Keratinocyte (primary cell): ENCODE data around the gene ATF4. TPM values are rescaled to one million over a fixed set of nuclear protein-coding genes. Genes with fewer than 3 reads are reported as not detected.

Experiments used
- DNase-seq: peaks from one replicate; pipeline ENCODE4 v3.0.0-alpha.2; 2011; ENCODE audit warnings: low read depth, missing footprints, low spot score
- FAIRE-seq: peaks from 2 replicates; lab custom pipeline; 2011; peaks lifted over from hg19 to GRCh38; lab: Jason Lieb, UNC
- H2AFZ ChIP-seq: 2 replicates; pipeline ENCODE4 v1.6.0; 2012; ENCODE audit warnings: low read length, control low read depth, inconsistent platforms; ENCODE audit not compliant: control insufficient read depth
- H3K27ac ChIP-seq: 2 replicates; pipeline ENCODE4 v1.5.1; 2011; ENCODE audit warnings: low read length; ENCODE audit not compliant: control insufficient read depth, insufficient read depth
- H3K27me3 ChIP-seq: 3 replicates; pipeline ENCODE4 v1.6.0; 2011; ENCODE audit warnings: low read length; ENCODE audit not compliant: control insufficient read depth, insufficient read depth; ENCODE audit errors: extremely low read depth
- H3K36me3 ChIP-seq, 2 experiments: 2 replicates in 1 of 2; 3 replicates in 1 of 2; pipeline ENCODE4 v1.5.1; 2011; ENCODE audit warnings: low read length in 2 of 2, mild to moderate bottlenecking in 1 of 2; ENCODE audit not compliant: control insufficient read depth in 2 of 2, insufficient read depth in 2 of 2; ENCODE audit errors: extremely low read depth in 1 of 2
- H3K4me1 ChIP-seq: 3 replicates; pipeline ENCODE4 v1.5.1; 2011; ENCODE audit warnings: low read length; ENCODE audit not compliant: control insufficient read depth, insufficient read depth; ENCODE audit errors: extremely low read depth
- H3K4me2 ChIP-seq: 3 replicates; pipeline ENCODE4 v1.6.0; 2011; ENCODE audit warnings: low read depth, low read length; ENCODE audit not compliant: control insufficient read depth, insufficient read depth; ENCODE audit errors: extremely low read depth
- H3K4me3 ChIP-seq, 3 experiments: fragments of 200-600 bp in 1 of 3; sonication (generic) in 1 of 3; 2 replicates in 2 of 3; 3 replicates in 1 of 3; pipeline ENCODE4 v1.5.1; 2011 to 2016; ENCODE audit warnings: low read length in 3 of 3, mild to moderate bottlenecking in 3 of 3, control low read depth in 2 of 3, inconsistent platforms in 1 of 3, low read depth in 1 of 3, mixed read lengths in 1 of 3, mixed run types in 1 of 3, moderate library complexity in 1 of 3; ENCODE audit not compliant: control insufficient read depth in 2 of 3, insufficient read depth in 2 of 3; ENCODE audit errors: extremely low read depth in 1 of 3
- H3K79me2 ChIP-seq: 2 replicates; pipeline ENCODE4 v1.6.0; 2012; ENCODE audit warnings: low read length; ENCODE audit not compliant: control insufficient read depth, insufficient read depth
- H3K9ac ChIP-seq: 3 replicates; pipeline ENCODE4 v1.6.0; 2011; ENCODE audit warnings: low read length; ENCODE audit not compliant: control insufficient read depth, insufficient read depth; ENCODE audit errors: extremely low read depth
- H3K9me1 ChIP-seq: 3 replicates; pipeline ENCODE4 v1.6.0; 2011; ENCODE audit warnings: low read length; ENCODE audit not compliant: control insufficient read depth, insufficient read depth; ENCODE audit errors: extremely low read depth
- H3K9me3 ChIP-seq: 2 replicates; pipeline ENCODE4 v1.5.1; 2012; ENCODE audit warnings: low read depth, low read length; ENCODE audit not compliant: control insufficient read depth
- H4K20me1 ChIP-seq: 3 replicates; pipeline ENCODE4 v1.6.0; 2011; ENCODE audit warnings: low read length; ENCODE audit not compliant: control insufficient read depth, insufficient read depth; ENCODE audit errors: extremely low read depth
- CTCF ChIP-seq, 3 experiments: IDR thresholded peaks in 1 of 3; conservative IDR thresholded peaks in 1 of 3; optimal IDR thresholded peaks in 1 of 3; 2 replicates in 2 of 3; 3 replicates in 1 of 3; pipeline versions ENCODE3 to v1.5.1; 2011; ENCODE audit warnings: low read length in 3 of 3, mild to moderate bottlenecking in 3 of 3, moderate library complexity in 2 of 3, control low read depth in 1 of 3, inconsistent platforms in 1 of 3; ENCODE audit not compliant: insufficient read depth in 2 of 3; ENCODE audit errors: extremely low read depth in 1 of 3
- EZH2 ChIP-seq: IDR thresholded peaks from one replicate; pipeline ENCODE4 v1.6.1; 2012; ENCODE audit warnings: inconsistent platforms, mild to moderate bottlenecking, low read length, moderate library complexity
- dilution Hi-C: fragments of 300-500 bp; cut with MboI; formaldehyde crosslinking; loops from one replicate; pipeline ENCODE4 v1.7.0; 2020; ENCODE audit warnings: low sequenced_read_pairs; ENCODE audit not compliant: extremely low pct_ligation_motif_present
- polyA plus RNA-seq, 5 experiments: library from polyadenylated mRNA; depleted of rRNA in 3 of 5; stranded (reverse) in 3 of 5; stranded (forward) in 1 of 5; unstranded in 1 of 5; fragments of >200 nt; gene quantifications; 1 replicate in 1 of 5; 2 replicates in 3 of 5; 3 replicates in 1 of 5; pipeline versions ENCODE4 v1.2.1 to v1.2.3, GENCODE V29; 2011 to 2012; ENCODE audit warnings: missing spikeins in 2 of 5, low read depth in 1 of 5, low replicate concordance in 1 of 5

Gene ATF4
- polyA plus RNA-seq, 1 donor (not counting 4 experiments of a cell fraction or from before 2014, with no cell fraction given), result 629 TPM

DNA sequence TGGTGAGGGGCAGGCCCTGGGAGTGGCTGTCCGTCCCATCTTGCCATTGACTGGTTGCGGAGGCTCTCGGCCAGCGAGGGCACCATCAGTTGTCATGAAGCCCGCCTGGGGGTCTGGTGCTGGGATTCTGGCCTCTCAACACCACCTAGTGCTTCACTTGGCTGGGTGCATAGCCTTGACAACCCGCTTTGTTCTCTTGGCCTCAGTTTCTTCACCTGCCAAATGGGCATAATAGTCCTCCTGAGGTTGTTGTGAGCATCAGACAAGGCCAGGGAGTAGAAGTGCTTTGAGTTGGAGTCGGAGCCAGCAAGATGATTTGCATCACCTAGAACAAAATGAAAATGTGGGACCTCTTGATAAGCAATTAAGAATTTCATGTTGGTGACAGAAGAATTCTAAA, 48.7 kb downstream of the ATF4 start:
- dilution Hi-C loops, result no loop called here
- Histone ChIP-seq H4K20me1 (no peaks in the 10 kb centered on the region), H3K79me2 (no peaks in the 10 kb centered on the region), H3K4me1 (peaks cover 14% of the 10 kb centered on the region), H3K27me3 (peaks cover 7% of the 10 kb centered on the region), H3K4me3 (no peak overlapping the region), H3K9me1 (no peaks in the 10 kb centered on the region), H2AFZ (no peak overlapping the region), H3K4me2 (no peak overlapping the region), H3K9ac (no peak overlapping the region), H3K36me3 (no peaks in the 10 kb centered on the region), H3K27ac (no peak overlapping the region), H3K9me3 (peaks cover 3% of the 10 kb centered on the region)
- TF ChIP-seq EZH2, result no peak
- no peak for TF ChIP-seq CTCF (optimal IDR thresholded peaks at IDR 0.05 in 1 of 3, IDR thresholded peaks at IDR 0.05 in 1 of 3, conservative IDR thresholded peaks at IDR 0.05 in 1 of 3; ENCODE audit: extremely low read depth in 1 of 3, insufficient read depth in 2 of 3, low read length in 3 of 3)
- no peak for DNase-seq
- FAIRE-seq, result no peak

- dilution Hi-C loops, result no loop called here
- FAIRE-seq, result no peak
- Histone ChIP-seq H3K27me3 (peaks cover 7% of the 10 kb centered on the region), H4K20me1 (no peaks in the 10 kb centered on the region), H3K36me3 (no peaks in the 10 kb centered on the region), H3K79me2 (no peaks in the 10 kb centered on the region), H3K4me3 (no peak overlapping the region), H2AFZ (no peak overlapping the region), H3K4me2 (no peak overlapping the region), H3K9me3 (peaks cover 3% of the 10 kb centered on the region), H3K9ac (no peak overlapping the region), H3K9me1 (no peaks in the 10 kb centered on the region), H3K27ac (no peak overlapping the region), H3K4me1 (peaks cover 24% of the 10 kb centered on the region)
- no peak for TF ChIP-seq CTCF (optimal IDR thresholded peaks at IDR 0.05 in 1 of 3, IDR thresholded peaks at IDR 0.05 in 1 of 3, conservative IDR thresholded peaks at IDR 0.05 in 1 of 3; ENCODE audit: extremely low read depth in 1 of 3, insufficient read depth in 2 of 3, low read length in 3 of 3)
- no peak for TF ChIP-seq EZH2
- DNase-seq, result no peak
Observed at GRCh38 chr22:39570226-39570625, 49.9 kb downstream of the ATF4 start.
